K562 (cell line): ENCODE data around the gene LRP1. TPM values are rescaled to one million over a fixed set of nuclear protein-coding genes. Genes with fewer than 3 reads are reported as not detected.
A peak's percentile ranks its signal among the peaks of the same experiment; 100 is the strongest.

Experiments used
- ATF1 ChIP-seq, 2 experiments: fragments of 450-650 bp in 1 of 2; IDR thresholded peaks; 2 replicates each; pipeline ENCODE4 v1.6.1; 2016; ENCODE audit warnings: missing compliant biosample characterization in 1 of 2, missing genetic modification characterization in 1 of 2
- CREB1 ChIP-seq, 2 experiments: sonication (generic) in 1 of 2; formaldehyde crosslinking in 1 of 2; IDR thresholded peaks; 2 replicates each; pipeline versions ENCODE4 v1.6.1 to v1.8.0; 2012 to 2022; ENCODE audit warnings: inconsistent platforms in 1 of 2, mild to moderate bottlenecking in 1 of 2, missing genetic modification reagents in 1 of 2, moderate library complexity in 1 of 2
- FOXA1 ChIP-seq: fragments of 450-650 bp; IDR thresholded peaks from 2 replicates; pipeline ENCODE4 v1.6.1; 2016; ENCODE audit warnings: mild to moderate bottlenecking, borderline replicate concordance
- FOXJ2 ChIP-seq: fragments of 200-800 bp; sonication (Bioruptor generic); IDR thresholded peaks from 2 replicates; pipeline ENCODE4 v1.6.1; 2016; ENCODE audit warnings: missing genetic modification characterization, missing compliant biosample characterization
- FOXJ3 ChIP-seq: sonication (generic); formaldehyde crosslinking; IDR thresholded peaks from 2 replicates; pipeline ENCODE4 v1.4.0; 2020; ENCODE audit warnings: mild to moderate bottlenecking, missing genetic modification reagents
- MEIS2 ChIP-seq: fragments of 450-650 bp; IDR thresholded peaks from 2 replicates; pipeline ENCODE4 v1.6.1; 2014; ENCODE audit warnings: mild to moderate bottlenecking; ENCODE audit not compliant: partially characterized antibody
- NR4A1 ChIP-seq, 2 experiments: fragments of 250-450 bp in 1 of 2; fragments of 450-650 bp in 1 of 2; sonication (Bioruptor Pico) in 1 of 2; IDR thresholded peaks; 2 replicates each; pipeline versions ENCODE4 v1.4.0 to v1.6.1; 2016 to 2020; ENCODE audit warnings: mild to moderate bottlenecking in 2 of 2, missing compliant biosample characterization in 1 of 2, missing genetic modification characterization in 1 of 2, moderate library complexity in 1 of 2
- POLR2AphosphoS5 ChIP-seq: IDR thresholded peaks from 2 replicates; pipeline ENCODE4 v1.6.1; 2011; ENCODE audit warnings: mild to moderate bottlenecking, low read depth, low read length, moderate library complexity; ENCODE audit not compliant: control insufficient read depth, insufficient read depth
- PTTG1 ChIP-seq: fragments of 450-650 bp; IDR thresholded peaks from 2 replicates; pipeline ENCODE4 v1.6.1; 2016; ENCODE audit warnings: low read depth, mild to moderate bottlenecking, missing genetic modification characterization, missing compliant biosample characterization
- PYGO2 ChIP-seq: fragments of 450-650 bp; IDR thresholded peaks from 2 replicates; pipeline ENCODE4 v1.6.1; 2016; ENCODE audit warnings: mild to moderate bottlenecking, missing genetic modification characterization, moderate library complexity, missing compliant biosample characterization
- RFX5 ChIP-seq: IDR thresholded peaks from 2 replicates; pipeline ENCODE4 v1.6.1; 2011; ENCODE audit warnings: low read depth, mild to moderate bottlenecking, improper control_type of control experiment, low read length
- SMAD2 ChIP-seq: fragments of 150-350 bp; IDR thresholded peaks from 2 replicates; pipeline ENCODE4 v1.6.1; 2014; ENCODE audit warnings: low read depth, mild to moderate bottlenecking, low read length
- SMARCA4 ChIP-seq: fragments of 450-650 bp; IDR thresholded peaks from 2 replicates; pipeline ENCODE4 v1.6.1; 2016
- SNAPC5 ChIP-seq: fragments of 250-450 bp; sonication (Bioruptor Pico); IDR thresholded peaks from 2 replicates; pipeline ENCODE4 v1.8.0; 2021; ENCODE audit warnings: moderate library complexity, mild to moderate bottlenecking, inconsistent platforms
- SRSF7 ChIP-seq: fragments of 200-400 bp; formaldehyde crosslinking; optimal IDR thresholded peaks from 2 replicates; pipeline ENCODE3; 2017; ENCODE audit warnings: mild to moderate bottlenecking, low read depth, low read length
- YY1 ChIP-seq, 3 experiments: IDR thresholded peaks; 2 replicates each; pipeline ENCODE4 v1.6.1; 2011; ENCODE audit warnings: low read length in 2 of 3, mild to moderate bottlenecking in 2 of 3, moderate library complexity in 2 of 3, borderline replicate concordance in 1 of 3, control low read depth in 1 of 3, low read depth in 1 of 3; ENCODE audit not compliant: insufficient read depth in 3 of 3, insufficient replicate concordance in 2 of 3, control insufficient read depth in 1 of 3, insufficient read length in 1 of 3; ENCODE audit errors: extremely low read depth in 1 of 3
- ZBTB34 ChIP-seq: fragments of 250-450 bp; sonication (Bioruptor Pico); IDR thresholded peaks from 2 replicates; pipeline ENCODE4 v1.8.0; 2021; ENCODE audit warnings: mild to moderate bottlenecking, moderate library complexity
- ZKSCAN1 ChIP-seq: fragments of 150-350 bp; IDR thresholded peaks from 2 replicates; pipeline ENCODE4 v1.6.1; 2016; ENCODE audit warnings: low read depth, low read length
- ZNF274 ChIP-seq: IDR thresholded peaks from 2 replicates; pipeline ENCODE4 v1.6.1; 2011; ENCODE audit warnings: low read depth, mild to moderate bottlenecking, low read length, moderate library complexity, borderline replicate concordance
- polyA plus RNA-seq, 8 experiments: library from polyadenylated mRNA; depleted of rRNA in 4 of 8; stranded (reverse) in 5 of 8; unstranded in 3 of 8; fragments of >200 nt; fragmentation: Nextera tagmentation in 2 of 8; fragmentation: Illumina TruSeq in 1 of 8; extraction: Ambion mirVana in 2 of 8; extraction: Trizol in 1 of 8; gene quantifications; 2 replicates each; pipeline versions ENCODE4 v1.2.1 to v1.2.3, GENCODE V29; 2011 to 2014; ENCODE audit warnings: inconsistent platforms in 1 of 8, missing spikeins in 1 of 8
- total RNA-seq, 7 experiments: library from RNA; depleted of rRNA in 6 of 7; stranded (reverse); fragments of >200 nt in 6 of 7; fragmentation: Illumina TruSeq in 2 of 7; extraction: Trizol in 2 of 7; gene quantifications; 2 replicates each; pipeline versions ENCODE4 v1.2.1 to v1.2.3, GENCODE V29; 2011 to 2021; ENCODE audit warnings: low replicate concordance in 1 of 7
- TF ChIP-seq, protein P1 (sequence below): sonication (generic); formaldehyde crosslinking; IDR thresholded peaks from 2 replicates; pipeline ENCODE4 v1.8.0; 2023; ENCODE audit warnings: missing genetic modification reagents, mild to moderate bottlenecking, borderline replicate concordance

Gene LRP1
- total and polyA plus RNA-seq, 9 of the 15 experiments (the other 6 are each of a cell fraction or from before 2014, with no cell fraction given) = 0.04 to 0.64 (median 0.19) TPM; not detected in 2

DNA sequence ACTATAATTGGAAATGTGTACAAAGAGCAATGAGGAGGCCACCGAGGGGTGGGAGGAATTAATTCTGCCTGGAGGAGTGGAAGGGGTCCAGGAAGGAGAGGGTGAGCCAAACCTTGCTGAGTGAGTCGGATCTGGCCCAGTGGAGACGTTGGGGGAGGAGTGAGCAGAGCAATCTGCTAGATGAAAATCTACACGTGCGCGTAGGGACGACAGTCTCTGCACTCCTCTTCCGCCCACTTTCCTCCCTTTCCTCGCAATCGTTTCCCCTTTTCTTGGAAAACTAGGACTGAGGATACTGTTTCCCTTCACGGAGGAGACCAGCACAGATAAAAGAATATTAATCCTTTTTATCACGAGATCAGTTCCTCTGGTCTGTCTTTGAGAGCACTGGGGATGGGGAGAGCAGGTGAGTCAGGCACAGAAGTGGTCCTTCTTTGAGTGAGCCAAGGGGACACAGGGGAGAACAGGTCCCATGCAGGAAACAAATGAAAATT lies 42.2 kb upstream of the LRP1 start (continued):
- TF ChIP-seq PTTG1 (tag) = no peak
- no peak for TF ChIP-seq NR4A1 (CRISPR knock-in tag; IDR thresholded peaks at IDR 0.05)
- no peak for TF ChIP-seq NR4A1 (tag; IDR thresholded peaks at IDR 0.05)
- no peak for TF ChIP-seq SNAPC5 (CRISPR knock-in tag)
- TF ChIP-seq YY1 (IDR thresholded peaks at IDR 0.05; ENCODE audit: borderline replicate concordance in 1 of 3, control insufficient read depth in 1 of 3, extremely low read depth in 1 of 3, insufficient read depth in 3 of 3, insufficient read length in 1 of 3, insufficient replicate concordance in 2 of 3, low read depth in 1 of 3, low read length in 2 of 3) = no peak
- TF ChIP-seq, protein P1, sequence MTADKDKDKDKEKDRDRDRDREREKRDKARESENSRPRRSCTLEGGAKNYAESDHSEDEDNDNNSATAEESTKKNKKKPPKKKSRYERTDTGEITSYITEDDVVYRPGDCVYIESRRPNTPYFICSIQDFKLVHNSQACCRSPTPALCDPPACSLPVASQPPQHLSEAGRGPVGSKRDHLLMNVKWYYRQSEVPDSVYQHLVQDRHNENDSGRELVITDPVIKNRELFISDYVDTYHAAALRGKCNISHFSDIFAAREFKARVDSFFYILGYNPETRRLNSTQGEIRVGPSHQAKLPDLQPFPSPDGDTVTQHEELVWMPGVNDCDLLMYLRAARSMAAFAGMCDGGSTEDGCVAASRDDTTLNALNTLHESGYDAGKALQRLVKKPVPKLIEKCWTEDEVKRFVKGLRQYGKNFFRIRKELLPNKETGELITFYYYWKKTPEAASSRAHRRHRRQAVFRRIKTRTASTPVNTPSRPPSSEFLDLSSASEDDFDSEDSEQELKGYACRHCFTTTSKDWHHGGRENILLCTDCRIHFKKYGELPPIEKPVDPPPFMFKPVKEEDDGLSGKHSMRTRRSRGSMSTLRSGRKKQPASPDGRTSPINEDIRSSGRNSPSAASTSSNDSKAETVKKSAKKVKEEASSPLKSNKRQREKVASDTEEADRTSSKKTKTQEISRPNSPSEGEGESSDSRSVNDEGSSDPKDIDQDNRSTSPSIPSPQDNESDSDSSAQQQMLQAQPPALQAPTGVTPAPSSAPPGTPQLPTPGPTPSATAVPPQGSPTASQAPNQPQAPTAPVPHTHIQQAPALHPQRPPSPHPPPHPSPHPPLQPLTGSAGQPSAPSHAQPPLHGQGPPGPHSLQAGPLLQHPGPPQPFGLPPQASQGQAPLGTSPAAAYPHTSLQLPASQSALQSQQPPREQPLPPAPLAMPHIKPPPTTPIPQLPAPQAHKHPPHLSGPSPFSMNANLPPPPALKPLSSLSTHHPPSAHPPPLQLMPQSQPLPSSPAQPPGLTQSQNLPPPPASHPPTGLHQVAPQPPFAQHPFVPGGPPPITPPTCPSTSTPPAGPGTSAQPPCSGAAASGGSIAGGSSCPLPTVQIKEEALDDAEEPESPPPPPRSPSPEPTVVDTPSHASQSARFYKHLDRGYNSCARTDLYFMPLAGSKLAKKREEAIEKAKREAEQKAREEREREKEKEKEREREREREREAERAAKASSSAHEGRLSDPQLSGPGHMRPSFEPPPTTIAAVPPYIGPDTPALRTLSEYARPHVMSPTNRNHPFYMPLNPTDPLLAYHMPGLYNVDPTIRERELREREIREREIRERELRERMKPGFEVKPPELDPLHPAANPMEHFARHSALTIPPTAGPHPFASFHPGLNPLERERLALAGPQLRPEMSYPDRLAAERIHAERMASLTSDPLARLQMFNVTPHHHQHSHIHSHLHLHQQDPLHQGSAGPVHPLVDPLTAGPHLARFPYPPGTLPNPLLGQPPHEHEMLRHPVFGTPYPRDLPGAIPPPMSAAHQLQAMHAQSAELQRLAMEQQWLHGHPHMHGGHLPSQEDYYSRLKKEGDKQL (CRISPR knock-in tag) = no peak
- no peak for TF ChIP-seq SMAD2
- TF ChIP-seq ZBTB34 (CRISPR knock-in tag) = no peak
- TF ChIP-seq SRSF7 = no peak
- TF ChIP-seq POLR2AphosphoS5 = no peak
- no peak for TF ChIP-seq ATF1 (CRISPR knock-in tag; IDR thresholded peaks at IDR 0.05)
- TF ChIP-seq ATF1 (tag; IDR thresholded peaks at IDR 0.05) = no peak
- no peak for TF ChIP-seq FOXJ3 (CRISPR knock-in tag)
- TF ChIP-seq ZNF274 = no peak
- peak; percentile 32 for TF ChIP-seq MEIS2
- TF ChIP-seq SMARCA4 = no peak
- no peak for TF ChIP-seq RFX5
- TF ChIP-seq CREB1 (IDR thresholded peaks at IDR 0.05) = 0 out of 2 replicates have a peak, but pooled peaks have one; percentile 25
- no peak for TF ChIP-seq CREB1 (CRISPR knock-in tag; IDR thresholded peaks at IDR 0.05)
- no peak for TF ChIP-seq ZKSCAN1
- no peak for TF ChIP-seq FOXJ2 (tag)
- TF ChIP-seq PYGO2 (tag) = no peak
- no peak for TF ChIP-seq FOXA1
